ENCODE measurements around the gene AFF1. TPM values are rescaled to one million over a fixed set of nuclear protein-coding genes. Genes with fewer than 3 reads are reported as not detected.

AFF1 gene
- total RNA-seq, 1 experiment from 2014 or later, result 23.9 TPM

- peaks cover 48% of the 10 kb centered on the region for H3K4me1 ChIP-seq (ENCODE audit: control insufficient read depth, insufficient read depth, low read length)
- intact Hi-C loops (cut with micrococcal nuclease; ENCODE audit: unreplicated experiment), result no loop called here
- no peak overlapping the region for H3K27ac ChIP-seq (ENCODE audit: low read length)
- no peak for ATAC-seq
- H3K36me3 ChIP-seq (ENCODE audit: control insufficient read depth, insufficient read depth, low read length), result no peaks in the 10 kb centered on the region; the same call in 1 of the 2 replicates
- H3K4me3 ChIP-seq (ENCODE audit: low read depth in 2 of 2, low read length in 2 of 2), result no peak overlapping the region
- ChIA-PET POLR2A (no interaction called here), CTCF (no interaction called here)
- no peaks in the 10 kb centered on the region for H3K27me3 ChIP-seq (ENCODE audit: control insufficient read depth, insufficient read depth, low read length)
- DNase-seq (ENCODE audit: low read depth, low spot score), result no peak
- H3K9me3 ChIP-seq (ENCODE audit: control insufficient read depth, insufficient read depth, low read depth, low read length), result no peaks in the 10 kb centered on the region
- TF ChIP-seq POLR2AphosphoS5 (IDR thresholded peaks at IDR 0.05; ENCODE audit: low read depth, low read length), result no peak
- TF ChIP-seq TCF7L2 (IDR thresholded peaks at IDR 0.05; ENCODE audit: low read depth, low read length), result no peak
- TF ChIP-seq REST (IDR thresholded peaks at IDR 0.05; ENCODE audit: insufficient read depth in 1 of 2, low read depth in 2 of 2, low read length in 1 of 2), result no peak
- TF ChIP-seq SIN3A (IDR thresholded peaks at IDR 0.05; ENCODE audit: borderline replicate concordance, insufficient read depth, low read depth, low read length), result no peak
- TF ChIP-seq CTCF (IDR thresholded peaks at IDR 0.05), result no peak
- in situ Hi-C loops (cut with HindIII; ENCODE audit: low pct_unique_long_range_greater_than_20kb, low sequenced_read_pairs), result no loop called here
- BruUV-seq (replicated peaks), result no TSS peak
Observed at GRCh38 chr4:87010192-87010591, 75.4 kb downstream of the AFF1 start.

GRCh38 chr4:87011340-87012034 is 76.7 kb downstream of the AFF1 start:
- no peaks in the 10 kb centered on the region for H3K9me3 ChIP-seq (ENCODE audit: control insufficient read depth, insufficient read depth, low read depth, low read length)
- no TSS peak for BruUV-seq (replicated peaks)
- POLR2A ChIA-PET, result interaction anchor here (0.6 to 1.0 kb wide), 3 partner anchors 14 to 67 kb away, joined by 3 to 7 read pairs (median 4); no protein-coding TSS in a partner anchor
- intact Hi-C loops (cut with micrococcal nuclease; ENCODE audit: unreplicated experiment), result no loop called here
- TF ChIP-seq SIN3A (IDR thresholded peaks at IDR 0.05; ENCODE audit: borderline replicate concordance, insufficient read depth, low read depth, low read length) (no peak), REST (IDR thresholded peaks at IDR 0.05; ENCODE audit: insufficient read depth in 1 of 2, low read depth in 2 of 2, low read length in 1 of 2) (no peak), POLR2AphosphoS5 (IDR thresholded peaks at IDR 0.05; ENCODE audit: low read depth, low read length) (no peak), TCF7L2 (IDR thresholded peaks at IDR 0.05; ENCODE audit: low read depth, low read length) (no peak)
- CTCF ChIA-PET, result no interaction called here
- H3K36me3 ChIP-seq (ENCODE audit: control insufficient read depth, insufficient read depth, low read length), result no peaks in the 10 kb centered on the region; the same call in 1 of the 2 replicates
- ATAC-seq (no peak; the same call in 1 of the 2 replicates), DNase-seq (ENCODE audit: low read depth, low spot score) (peak; percentile 59)
- peaks cover 51% of the 10 kb centered on the region for H3K4me1 ChIP-seq (ENCODE audit: control insufficient read depth, insufficient read depth, low read length)
- in situ Hi-C loops (cut with HindIII; ENCODE audit: low pct_unique_long_range_greater_than_20kb, low sequenced_read_pairs), result no loop called here
- no peak overlapping the region for H3K27ac ChIP-seq (ENCODE audit: low read length)
- H3K4me3 ChIP-seq (ENCODE audit: low read depth in 2 of 2, low read length in 2 of 2), result no peak overlapping the region
- no peaks in the 10 kb centered on the region for H3K27me3 ChIP-seq (ENCODE audit: control insufficient read depth, insufficient read depth, low read length)

All from Panc1 (cell line).